Neural cell (in vitro differentiated cells): ENCODE measurements around the gene TEX35. TPM values are rescaled to one million over a fixed set of nuclear protein-coding genes. Genes with fewer than 3 reads are reported as not detected.
"Not testable (repeated sequence)": the region's sequence is repeated elsewhere in the genome, so short reads cannot be mapped to it uniquely, and the experiment has no call there.

Source experiments
- H2AFZ ChIP-seq: fragments of 200-600, 300-800 bp; sonication (generic), shearing (Covaris generic); 2 replicates; pipeline ENCODE4 v1.6.0; 2014; ENCODE audit warnings: low read depth, mild to moderate bottlenecking, antibody characterized with exemption, low read length, moderate library complexity
- H3F3A ChIP-seq: fragments of 200-600 bp; shearing (Covaris generic); 2 replicates; pipeline ENCODE4 v1.6.1; 2016; ENCODE audit warnings: mild to moderate bottlenecking, moderate library complexity, mixed read lengths, antibody characterized with exemption, low read length; ENCODE audit not compliant: insufficient read depth, poor library complexity, severe bottlenecking
- H3K27ac ChIP-seq: fragments of 200-600, 300-800 bp; sonication (generic), shearing (Covaris generic); 2 replicates; pipeline ENCODE4 v1.5.1; 2014; ENCODE audit warnings: mild to moderate bottlenecking, low read length, moderate library complexity
- H3K27me3 ChIP-seq: fragments of 300-800, 200-600 bp; sonication (generic), shearing (Covaris generic); 2 replicates; pipeline ENCODE4 v1.6.0; 2014; ENCODE audit warnings: mild to moderate bottlenecking, low read depth, low read length, moderate library complexity; ENCODE audit not compliant: insufficient read depth
- H3K36me3 ChIP-seq: fragments of 300-800, 200-600 bp; sonication (generic), shearing (Covaris generic); 2 replicates; pipeline ENCODE4 v1.5.1; 2014; ENCODE audit warnings: mild to moderate bottlenecking, antibody characterized with exemption, low read length, moderate library complexity; ENCODE audit not compliant: insufficient read depth
- H3K4me2 ChIP-seq: fragments of 300-800, 200-600 bp; sonication (generic), shearing (Covaris generic); 2 replicates; pipeline ENCODE4 v1.6.0; 2014; ENCODE audit warnings: mild to moderate bottlenecking, low read length
- H3K4me3 ChIP-seq: fragments of 300-800, 200-600 bp; sonication (generic), shearing (Covaris generic); 2 replicates; pipeline ENCODE4 v1.5.1; 2014; ENCODE audit warnings: mild to moderate bottlenecking, low read length, moderate library complexity
- H3K79me2 ChIP-seq: fragments of 200-600 bp; shearing (Covaris generic); replicated peaks from 2 replicates; pipeline ENCODE4 v1.6.0; 2014; ENCODE audit warnings: mild to moderate bottlenecking, low read length, moderate library complexity; ENCODE audit not compliant: insufficient read depth
- H3K9ac ChIP-seq: fragments of 300-800, 200-600 bp; sonication (generic), shearing (Covaris generic); 2 replicates; pipeline ENCODE4 v1.6.1; 2016; ENCODE audit warnings: mild to moderate bottlenecking, low read length, mixed read lengths
- H3K9me2 ChIP-seq: fragments of 200-600 bp; shearing (Covaris generic); 2 replicates; pipeline ENCODE4 v1.6.1; 2016; ENCODE audit warnings: mild to moderate bottlenecking, low read length, mixed read lengths; ENCODE audit not compliant: insufficient read depth
- H3K9me3 ChIP-seq: fragments of 200-600, 300-800 bp; sonication (generic), shearing (Covaris generic); 2 replicates; pipeline ENCODE4 v1.6.1; 2016; ENCODE audit warnings: mild to moderate bottlenecking, mixed run types, low read length, moderate library complexity, mixed read lengths
- H4K20me1 ChIP-seq: fragments of 200-600 bp; shearing (Covaris generic); 2 replicates; pipeline ENCODE4 v1.6.1; 2016; ENCODE audit warnings: mild to moderate bottlenecking, mixed run types; ENCODE audit not compliant: insufficient read depth
- EP300 ChIP-seq: fragments of 450-650 bp; conservative IDR thresholded peaks from 2 replicates; pipeline ENCODE4 v1.6.1; 2014; ENCODE audit warnings: antibody characterized with exemption, mild to moderate bottlenecking, moderate library complexity; ENCODE audit not compliant: poor library complexity, severe bottlenecking
- EZH2 ChIP-seq: fragments of 200-600, 300-800 bp; shearing (Covaris generic), sonication (generic); IDR thresholded peaks from 2 replicates; pipeline ENCODE4 v1.6.1; 2014; ENCODE audit warnings: antibody characterized with exemption, low read length, borderline replicate concordance, mild to moderate bottlenecking; ENCODE audit not compliant: insufficient read depth, poor library complexity, severe bottlenecking
- MXI1 ChIP-seq: fragments of 450-650 bp; conservative IDR thresholded peaks from 2 replicates; pipeline ENCODE4 v1.6.1; 2014; ENCODE audit warnings: antibody characterized with exemption, mild to moderate bottlenecking; ENCODE audit not compliant: poor library complexity, severe bottlenecking
- POLR2AphosphoS5 ChIP-seq: IDR thresholded peaks from 2 replicates; pipeline ENCODE4 v1.6.1; 2012
- RAD21 ChIP-seq: fragments of 450-650 bp; conservative IDR thresholded peaks from 2 replicates; pipeline ENCODE4 v1.6.1; 2014; ENCODE audit warnings: antibody characterized with exemption, mild to moderate bottlenecking, moderate library complexity
- SMC3 ChIP-seq: fragments of 450-650 bp; conservative IDR thresholded peaks from 2 replicates; pipeline ENCODE4 v1.6.1; 2014; ENCODE audit warnings: antibody characterized with exemption, mild to moderate bottlenecking, moderate library complexity; ENCODE audit not compliant: poor library complexity
- TAF1 ChIP-seq: IDR thresholded peaks from 2 replicates; pipeline ENCODE4 v1.6.1; 2012; ENCODE audit warnings: low read depth
- polyA plus RNA-seq: library from polyadenylated mRNA; depleted of rRNA; stranded (reverse); fragments of >200 nt; gene quantifications from 2 replicates; pipeline ENCODE4 v1.2.3, GENCODE V29; 2014
- TF ChIP-seq, protein P1 (sequence below): IDR thresholded peaks from 2 replicates; pipeline ENCODE4 v1.6.1; 2012; ENCODE audit warnings: borderline replicate concordance
- TF ChIP-seq, protein P2 (sequence below): fragments of 450-650 bp; IDR thresholded peaks from 2 replicates; pipeline ENCODE4 v1.5.1; 2014; ENCODE audit warnings: antibody characterized with exemption, mild to moderate bottlenecking, moderate library complexity; ENCODE audit not compliant: poor library complexity, severe bottlenecking

Gene TEX35
- polyA plus RNA-seq, 1 donor from 2014 or later = not detected

DNA sequence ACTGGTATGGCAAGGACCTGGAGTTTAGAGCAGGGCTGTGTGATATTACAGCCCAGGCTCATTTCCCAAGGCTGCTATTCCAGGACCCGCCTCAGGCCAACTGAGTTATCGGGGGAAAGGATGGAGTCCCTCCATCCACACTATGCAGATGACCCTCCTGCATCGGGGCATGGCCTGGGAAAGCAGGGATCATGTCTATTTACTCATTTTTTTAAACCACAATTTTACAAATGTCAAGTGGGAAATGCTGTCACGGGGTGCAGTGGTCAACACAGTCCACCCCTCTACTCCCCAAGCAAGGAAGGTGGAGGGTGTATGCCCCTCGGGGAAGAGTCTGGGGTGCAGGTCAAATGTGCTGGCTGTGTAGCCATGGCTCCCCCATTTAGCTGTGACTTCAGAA lies 10.1 kb upstream of the TEX35 start:
- Histone ChIP-seq H3K36me3 (no peaks in the 10 kb centered on the region), H3K9me2 (no peaks in the 10 kb centered on the region), H3K79me2 (no peaks in the 10 kb centered on the region), H3K9ac (no peak overlapping the region), H3K27ac (no peak overlapping the region), H3K27me3 (no peaks in the 10 kb centered on the region), H3K4me3 (no peak overlapping the region), H3K4me2 (no peak overlapping the region), H3K9me3 (no peaks in the 10 kb centered on the region), H2AFZ (no peak overlapping the region), H4K20me1 (no peaks in the 10 kb centered on the region), H3F3A (no peaks in the 10 kb centered on the region)
- TF ChIP-seq, protein P1, sequence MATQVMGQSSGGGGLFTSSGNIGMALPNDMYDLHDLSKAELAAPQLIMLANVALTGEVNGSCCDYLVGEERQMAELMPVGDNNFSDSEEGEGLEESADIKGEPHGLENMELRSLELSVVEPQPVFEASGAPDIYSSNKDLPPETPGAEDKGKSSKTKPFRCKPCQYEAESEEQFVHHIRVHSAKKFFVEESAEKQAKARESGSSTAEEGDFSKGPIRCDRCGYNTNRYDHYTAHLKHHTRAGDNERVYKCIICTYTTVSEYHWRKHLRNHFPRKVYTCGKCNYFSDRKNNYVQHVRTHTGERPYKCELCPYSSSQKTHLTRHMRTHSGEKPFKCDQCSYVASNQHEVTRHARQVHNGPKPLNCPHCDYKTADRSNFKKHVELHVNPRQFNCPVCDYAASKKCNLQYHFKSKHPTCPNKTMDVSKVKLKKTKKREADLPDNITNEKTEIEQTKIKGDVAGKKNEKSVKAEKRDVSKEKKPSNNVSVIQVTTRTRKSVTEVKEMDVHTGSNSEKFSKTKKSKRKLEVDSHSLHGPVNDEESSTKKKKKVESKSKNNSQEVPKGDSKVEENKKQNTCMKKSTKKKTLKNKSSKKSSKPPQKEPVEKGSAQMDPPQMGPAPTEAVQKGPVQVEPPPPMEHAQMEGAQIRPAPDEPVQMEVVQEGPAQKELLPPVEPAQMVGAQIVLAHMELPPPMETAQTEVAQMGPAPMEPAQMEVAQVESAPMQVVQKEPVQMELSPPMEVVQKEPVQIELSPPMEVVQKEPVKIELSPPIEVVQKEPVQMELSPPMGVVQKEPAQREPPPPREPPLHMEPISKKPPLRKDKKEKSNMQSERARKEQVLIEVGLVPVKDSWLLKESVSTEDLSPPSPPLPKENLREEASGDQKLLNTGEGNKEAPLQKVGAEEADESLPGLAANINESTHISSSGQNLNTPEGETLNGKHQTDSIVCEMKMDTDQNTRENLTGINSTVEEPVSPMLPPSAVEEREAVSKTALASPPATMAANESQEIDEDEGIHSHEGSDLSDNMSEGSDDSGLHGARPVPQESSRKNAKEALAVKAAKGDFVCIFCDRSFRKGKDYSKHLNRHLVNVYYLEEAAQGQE = no peak
- TF ChIP-seq EP300 = no peak
- no peak for TF ChIP-seq SMC3
- TF ChIP-seq TAF1 = no peak
- TF ChIP-seq POLR2AphosphoS5 = no peak
- no peak for TF ChIP-seq MXI1
- no peak for TF ChIP-seq EZH2
- TF ChIP-seq RAD21 = no peak
- TF ChIP-seq, protein P2, sequence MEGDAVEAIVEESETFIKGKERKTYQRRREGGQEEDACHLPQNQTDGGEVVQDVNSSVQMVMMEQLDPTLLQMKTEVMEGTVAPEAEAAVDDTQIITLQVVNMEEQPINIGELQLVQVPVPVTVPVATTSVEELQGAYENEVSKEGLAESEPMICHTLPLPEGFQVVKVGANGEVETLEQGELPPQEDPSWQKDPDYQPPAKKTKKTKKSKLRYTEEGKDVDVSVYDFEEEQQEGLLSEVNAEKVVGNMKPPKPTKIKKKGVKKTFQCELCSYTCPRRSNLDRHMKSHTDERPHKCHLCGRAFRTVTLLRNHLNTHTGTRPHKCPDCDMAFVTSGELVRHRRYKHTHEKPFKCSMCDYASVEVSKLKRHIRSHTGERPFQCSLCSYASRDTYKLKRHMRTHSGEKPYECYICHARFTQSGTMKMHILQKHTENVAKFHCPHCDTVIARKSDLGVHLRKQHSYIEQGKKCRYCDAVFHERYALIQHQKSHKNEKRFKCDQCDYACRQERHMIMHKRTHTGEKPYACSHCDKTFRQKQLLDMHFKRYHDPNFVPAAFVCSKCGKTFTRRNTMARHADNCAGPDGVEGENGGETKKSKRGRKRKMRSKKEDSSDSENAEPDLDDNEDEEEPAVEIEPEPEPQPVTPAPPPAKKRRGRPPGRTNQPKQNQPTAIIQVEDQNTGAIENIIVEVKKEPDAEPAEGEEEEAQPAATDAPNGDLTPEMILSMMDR = no peak

DNA sequence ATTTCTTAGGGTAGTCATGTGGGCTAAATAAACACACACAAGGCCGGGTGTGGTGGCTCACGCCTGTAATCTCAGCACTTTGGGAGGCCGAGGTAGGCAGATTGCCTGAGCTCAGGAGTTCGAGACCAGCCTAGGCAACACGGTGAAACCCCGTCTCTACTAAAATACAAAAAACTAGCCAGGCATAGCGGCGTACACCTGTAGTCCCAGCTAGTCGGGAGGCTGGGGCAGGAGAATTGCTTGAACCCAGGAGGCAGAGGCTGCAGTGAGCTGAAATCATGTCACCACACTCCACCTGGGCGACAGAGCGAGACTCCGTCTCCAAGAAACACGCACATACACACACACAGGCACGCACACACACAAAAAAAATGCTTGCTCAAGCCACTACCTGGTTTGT lies 9.6 kb upstream of the TEX35 start:
- not testable (repeated sequence) for H4K20me1 ChIP-seq, H3K27me3 ChIP-seq, H2AFZ ChIP-seq, H3K27ac ChIP-seq, H3K79me2 ChIP-seq, H3K4me3 ChIP-seq, H3K9me3 ChIP-seq, H3K9me2 ChIP-seq, H3K9ac ChIP-seq, H3K4me2 ChIP-seq, H3K36me3 ChIP-seq, H3F3A ChIP-seq

DNA sequence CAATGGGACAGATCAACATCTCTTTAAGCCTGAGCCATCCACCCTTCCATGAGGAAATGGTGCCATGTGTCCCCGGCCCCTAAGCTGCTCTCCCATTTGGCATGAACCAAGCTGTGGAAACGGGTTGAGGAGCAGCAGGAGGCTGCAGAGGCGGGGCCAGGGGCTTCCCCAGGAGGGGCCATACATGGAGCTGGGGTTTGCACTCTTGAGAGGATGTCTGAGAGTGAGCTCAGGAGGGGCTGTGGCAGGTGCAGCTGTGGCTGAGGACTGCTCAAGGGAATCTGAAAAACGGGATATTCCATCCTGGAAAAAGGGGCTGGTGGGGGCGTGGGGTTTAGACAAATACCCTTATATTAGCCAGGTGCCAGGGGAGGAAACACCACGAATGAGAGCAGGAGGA lies 9.1 kb upstream of the TEX35 start:
- Histone ChIP-seq H3K27ac (no peak overlapping the region), H3K9me3 (no peaks in the 10 kb centered on the region), H3K36me3 (no peaks in the 10 kb centered on the region), H3K4me2 (no peak overlapping the region), H3K9ac (no peak overlapping the region), H2AFZ (no peak overlapping the region), H3K4me3 (no peak overlapping the region), H4K20me1 (no peaks in the 10 kb centered on the region), H3K79me2 (no peaks in the 10 kb centered on the region), H3F3A (no peaks in the 10 kb centered on the region), H3K27me3 (no peaks in the 10 kb centered on the region), H3K9me2 (no peaks in the 10 kb centered on the region)
- TF ChIP-seq RAD21 (no peak), MXI1 (no peak), TAF1 (no peak), POLR2AphosphoS5 (no peak), EP300 (no peak), SMC3 (no peak), EZH2 (no peak)
- TF ChIP-seq, protein P1 = no peak
- TF ChIP-seq, protein P2 = no peak
